ENCODE data around the gene ITFG1.
"Not testable (repeated sequence)": the region's sequence is repeated elsewhere in the genome, so short reads cannot be mapped to it uniquely, and the experiment has no call there.

Gene ITFG1

GRCh38 chr16:47473004-47473403 lies 12.1 kb upstream of the ITFG1 start:
- not testable (repeated sequence) for DNase-seq

- no peak for DNase-seq
These were observed 9.9 kb upstream of the ITFG1 start for GRCh38 chr16:47470810-47471209.

- DNase-seq, result no peak
These were observed 9.3 kb upstream of the ITFG1 start for GRCh38 chr16:47470211-47470610.

- no peak for DNase-seq
These were observed 8.4 kb upstream of the ITFG1 start for GRCh38 chr16:47469227-47469626.

GRCh38 chr16:47468070-47468689 lies 7.3 kb upstream of the ITFG1 start:
- not testable (repeated sequence) for DNase-seq

GRCh38 chr16:47467501-47467900 lies 6.6 kb upstream of the ITFG1 start:
- DNase-seq, result no peak

- DNase-seq, result no peak
These were observed 5.2 kb upstream of the ITFG1 start for GRCh38 chr16:47465919-47466630.

GRCh38 chr16:47463771-47464624 lies 3.1 kb upstream of the ITFG1 start:
- DNase-seq, result no peak

- DNase-seq, result peak; percentile 19
These were observed 869 bp upstream of the ITFG1 start for GRCh38 chr16:47461598-47462266.

- no peak for DNase-seq
These were observed 528 bp downstream of the ITFG1 start for GRCh38 chr16:47460359-47460710.

GRCh38 chr16:47459603-47460002 lies 1.3 kb downstream of the ITFG1 start:
- DNase-seq, result no peak

GRCh38 chr16:47458331-47458730 lies 2.5 kb downstream of the ITFG1 start:
- DNase-seq, result no peak

- DNase-seq, result no peak
These were observed 11.1 kb downstream of the ITFG1 start for GRCh38 chr16:47449788-47450187.

GRCh38 chr16:47448830-47449575 lies 11.9 kb downstream of the ITFG1 start:
- DNase-seq, result no peak

GRCh38 chr16:47446431-47446830 lies 14.4 kb downstream of the ITFG1 start:
- no peak for DNase-seq

GRCh38 chr16:47442884-47443283 lies 18.0 kb downstream of the ITFG1 start:
- not testable (repeated sequence) for DNase-seq

GRCh38 chr16:47440066-47440465 lies 20.8 kb downstream of the ITFG1 start:
- not testable (repeated sequence) for DNase-seq

GRCh38 chr16:47434274-47434673 lies 26.6 kb downstream of the ITFG1 start:
- DNase-seq, result not testable (repeated sequence)

- DNase-seq, result no peak
These were observed 28.9 kb downstream of the ITFG1 start for GRCh38 chr16:47431960-47432359.

GRCh38 chr16:47426806-47427205 lies 34.1 kb downstream of the ITFG1 start:
- DNase-seq, result no peak

- no peak for DNase-seq
These were observed 36.0 kb downstream of the ITFG1 start for GRCh38 chr16:47424846-47425245.

GRCh38 chr16:47416869-47417268 lies 44.0 kb downstream of the ITFG1 start:
- DNase-seq, result no peak

- no peak for DNase-seq
These were observed 47.8 kb downstream of the ITFG1 start for GRCh38 chr16:47413041-47413440.

All from activated CD4-positive, alpha-beta T cell treated with anti-CD3 and anti-CD28 coated beads for 48 hours (primary cell).